MM.1S (cell line): ENCODE results near the gene KBTBD6.
"Not testable (repeated sequence)": the region's sequence is repeated elsewhere in the genome, so short reads cannot be mapped to it uniquely, and the experiment has no call there.

Experiments used
- DNase-seq: peaks from one replicate; pipeline ENCODE4 v3.0.0-alpha.2; 2015
- H2AFZ ChIP-seq: fragments of 300-600 bp; sonication (generic); 2 replicates; pipeline ENCODE4 v1.6.0; 2016; ENCODE audit warnings: antibody characterized with exemption, low read length
- H3F3A ChIP-seq: fragments of 300-600 bp; sonication (generic); 2 replicates; pipeline ENCODE4 v1.6.1; 2016; ENCODE audit warnings: mild to moderate bottlenecking, antibody characterized with exemption, low read length, moderate library complexity, mixed read lengths; ENCODE audit not compliant: insufficient read depth
- H3K27ac ChIP-seq: fragments of 300-600 bp; sonication (generic); 2 replicates; pipeline ENCODE4 v1.5.1; 2016; ENCODE audit warnings: mild to moderate bottlenecking, low read length
- H3K27me3 ChIP-seq: fragments of 300-600 bp; sonication (generic); replicated peaks from 2 replicates; pipeline ENCODE4 v1.6.0; 2016; ENCODE audit warnings: low read length; ENCODE audit not compliant: insufficient read depth
- H3K36me3 ChIP-seq: fragments of 300-600 bp; sonication (generic); replicated peaks from 2 replicates; pipeline ENCODE4 v1.6.1; 2016; ENCODE audit warnings: mild to moderate bottlenecking, low read length, mixed read lengths; ENCODE audit not compliant: insufficient read depth
- H3K4me1 ChIP-seq: fragments of 300-600 bp; sonication (generic); 2 replicates; pipeline ENCODE4 v1.6.1; 2016; ENCODE audit warnings: low read length, mixed read lengths
- H3K4me2 ChIP-seq: fragments of 300-600 bp; sonication (generic); 2 replicates; pipeline ENCODE4 v1.6.0; 2016; ENCODE audit warnings: low read depth, low read length
- H3K4me3 ChIP-seq: fragments of 300-600 bp; sonication (generic); 2 replicates; pipeline ENCODE4 v1.5.1; 2016; ENCODE audit warnings: low read length, mixed read lengths
- H3K79me2 ChIP-seq: fragments of 300-600 bp; sonication (generic); 2 replicates; pipeline ENCODE4 v1.6.1; 2016; ENCODE audit warnings: mixed run types, low read length, mixed read lengths
- H3K9ac ChIP-seq: fragments of 300-600 bp; sonication (generic); 2 replicates; pipeline ENCODE4 v1.6.1; 2016; ENCODE audit warnings: low read length, mixed read lengths
- H3K9me2 ChIP-seq: fragments of 300-600 bp; sonication (generic); replicated peaks from 2 replicates; pipeline ENCODE4 v1.6.1; 2016; ENCODE audit warnings: mild to moderate bottlenecking, low read length, mixed read lengths; ENCODE audit not compliant: insufficient read depth
- H3K9me3 ChIP-seq: fragments of 300-600 bp; sonication (generic); replicated peaks from 2 replicates; pipeline ENCODE4 v1.6.1; 2016; ENCODE audit warnings: mild to moderate bottlenecking, low read length, mixed read lengths; ENCODE audit not compliant: insufficient read depth
- H4K20me1 ChIP-seq: fragments of 300-600 bp; sonication (generic); 2 replicates; pipeline ENCODE4 v1.6.1; 2016; ENCODE audit warnings: mild to moderate bottlenecking, low read length, moderate library complexity, mixed read lengths; ENCODE audit not compliant: insufficient read depth
- CTCF ChIP-seq: fragments of 300-600 bp; sonication (generic); IDR thresholded peaks from 2 replicates; pipeline ENCODE4 v1.5.1; 2016; ENCODE audit warnings: antibody characterized with exemption, low read length, mixed read lengths
- EZH2 ChIP-seq: fragments of 300-600 bp; sonication (generic); optimal IDR thresholded peaks from 2 replicates; pipeline ENCODE3; 2017; ENCODE audit warnings: low read depth, mild to moderate bottlenecking, antibody characterized with exemption, low read length, mixed read lengths
- EZH2phosphoT487 ChIP-seq: fragments of 300-600 bp; sonication (generic); IDR thresholded peaks from 2 replicates; pipeline ENCODE4 v1.6.1; 2018; ENCODE audit warnings: antibody characterized with exemption, low read length

The KBTBD6 gene

GRCh38 chr13:41107104-41107571 lies 25.5 kb downstream of the KBTBD6 start:
- Histone ChIP-seq H3K4me2 (no peak overlapping the region), H3K9me3 (no peaks in the 10 kb centered on the region), H3K27me3 (no peaks in the 10 kb centered on the region), H3K36me3 (no peaks in the 10 kb centered on the region), H3K9ac (no peak overlapping the region), H2AFZ (no peak overlapping the region), H3K27ac (no peak overlapping the region), H3K4me3 (no peak overlapping the region), H3K79me2 (no peaks in the 10 kb centered on the region), H3K4me1 (no peaks in the 10 kb centered on the region), H3F3A (no peaks in the 10 kb centered on the region), H3K9me2 (no peaks in the 10 kb centered on the region), H4K20me1 (no peaks in the 10 kb centered on the region)
- TF ChIP-seq EZH2phosphoT487, result no peak
- no peak for TF ChIP-seq CTCF
- no peak for DNase-seq

- Histone ChIP-seq H3K4me1 (no peaks in the 10 kb centered on the region), H3K27ac (no peak overlapping the region), H4K20me1 (no peaks in the 10 kb centered on the region), H3K36me3 (no peaks in the 10 kb centered on the region), H3K27me3 (no peaks in the 10 kb centered on the region), H3F3A (no peaks in the 10 kb centered on the region), H2AFZ (no peak overlapping the region), H3K9ac (no peak overlapping the region), H3K4me2 (no peak overlapping the region), H3K9me2 (no peaks in the 10 kb centered on the region), H3K79me2 (no peaks in the 10 kb centered on the region), H3K4me3 (no peak overlapping the region), H3K9me3 (no peaks in the 10 kb centered on the region)
- no peak for DNase-seq
- no peak for TF ChIP-seq EZH2phosphoT487
- TF ChIP-seq EZH2, result no peak
- no peak for TF ChIP-seq CTCF
These were observed 32.6 kb downstream of the KBTBD6 start for GRCh38 chr13:41099986-41100385.

GRCh38 chr13:41098761-41099160 lies 33.8 kb downstream of the KBTBD6 start:
- Histone ChIP-seq H3K9me3 (no peaks in the 10 kb centered on the region), H3K4me1 (no peaks in the 10 kb centered on the region), H3K4me3 (no peak overlapping the region), H3K9ac (no peak overlapping the region), H2AFZ (no peak overlapping the region), H3K79me2 (no peaks in the 10 kb centered on the region), H4K20me1 (no peaks in the 10 kb centered on the region), H3K9me2 (no peaks in the 10 kb centered on the region), H3F3A (no peaks in the 10 kb centered on the region), H3K27me3 (no peaks in the 10 kb centered on the region), H3K4me2 (no peak overlapping the region), H3K27ac (no peak overlapping the region), H3K36me3 (no peaks in the 10 kb centered on the region)
- DNase-seq, result no peak
- TF ChIP-seq EZH2phosphoT487, result no peak
- no peak for TF ChIP-seq CTCF
- TF ChIP-seq EZH2, result no peak

- H3K27ac ChIP-seq, H3K4me3 ChIP-seq, H3K9me2 ChIP-seq, H3K36me3 ChIP-seq, DNase-seq, H3F3A ChIP-seq, H4K20me1 ChIP-seq, H2AFZ ChIP-seq, H3K4me1 ChIP-seq, H3K9me3 ChIP-seq, H3K9ac ChIP-seq, H3K4me2 ChIP-seq, H3K27me3 ChIP-seq, H3K79me2 ChIP-seq: not testable (repeated sequence)
These were observed 36.9 kb downstream of the KBTBD6 start for GRCh38 chr13:41095681-41096080.
